Activated CD4-positive, alpha-beta T cell treated with anti-CD3 and anti-CD28 coated beads for 1 hour (primary cell): ENCODE data around the gene RHPN2.
"Not testable (repeated sequence)": the region's sequence is repeated elsewhere in the genome, so short reads cannot be mapped to it uniquely, and the experiment has no call there.

ENCODE experiments used
- DNase-seq: peaks from one replicate; pipeline ENCODE4 v3.0.0-alpha.2; 2020

The RHPN2 gene

DNA sequence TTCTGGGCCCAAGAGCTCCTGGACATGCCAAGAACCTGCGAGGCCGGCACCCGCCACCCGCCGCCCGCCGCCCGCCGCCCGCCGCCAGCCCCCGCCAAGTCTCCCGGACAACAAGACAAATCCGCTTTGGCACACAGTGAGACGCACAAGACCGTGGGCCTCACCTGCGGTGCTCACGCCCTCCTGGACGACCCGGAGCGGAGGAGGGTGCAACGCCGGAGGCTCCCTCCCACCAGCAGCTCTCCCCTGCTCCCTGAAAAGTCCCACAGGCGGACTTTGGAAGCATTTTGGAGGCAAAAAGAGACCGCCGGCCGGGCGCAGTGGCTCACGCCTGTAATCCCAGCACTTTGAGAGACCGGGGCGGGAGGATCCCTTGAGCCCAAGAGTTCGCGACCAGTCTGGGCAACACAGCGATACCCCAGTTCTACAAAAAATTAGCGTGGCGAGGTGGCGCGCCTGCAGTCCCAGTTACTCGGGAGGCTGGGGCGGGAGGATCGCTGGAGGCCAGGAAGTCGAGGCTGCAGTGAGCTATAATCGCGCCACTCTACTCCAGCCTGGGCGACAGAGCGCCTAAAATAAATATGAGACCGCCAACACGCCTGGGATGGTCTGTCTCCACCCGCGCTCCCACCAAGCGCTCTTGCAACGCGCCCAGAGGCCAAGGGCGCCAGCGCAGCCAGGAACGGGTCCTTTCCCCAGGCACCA, 783 bp downstream of the RHPN2 start:
- DNase-seq: no peak

DNA sequence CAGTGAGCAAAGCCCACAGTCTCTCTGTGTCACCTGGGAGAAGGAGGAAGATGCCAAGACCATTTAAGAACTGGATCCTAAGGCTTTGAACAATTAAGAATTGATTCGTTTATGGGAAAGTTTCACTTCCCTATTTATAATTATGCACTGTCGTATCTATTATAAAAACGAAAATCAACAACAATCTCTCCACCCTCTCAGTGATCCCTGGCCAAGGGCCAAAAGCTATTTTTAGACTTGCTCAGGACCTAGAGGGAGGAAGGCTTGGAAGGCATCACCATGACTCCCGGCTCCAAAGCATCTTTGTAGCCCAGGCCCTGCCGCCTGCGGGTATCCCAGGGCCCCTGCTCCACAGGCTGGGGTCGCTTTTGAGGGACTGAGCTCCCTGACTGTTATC, 1.3 kb downstream of the RHPN2 start:
- no peak for DNase-seq

DNA sequence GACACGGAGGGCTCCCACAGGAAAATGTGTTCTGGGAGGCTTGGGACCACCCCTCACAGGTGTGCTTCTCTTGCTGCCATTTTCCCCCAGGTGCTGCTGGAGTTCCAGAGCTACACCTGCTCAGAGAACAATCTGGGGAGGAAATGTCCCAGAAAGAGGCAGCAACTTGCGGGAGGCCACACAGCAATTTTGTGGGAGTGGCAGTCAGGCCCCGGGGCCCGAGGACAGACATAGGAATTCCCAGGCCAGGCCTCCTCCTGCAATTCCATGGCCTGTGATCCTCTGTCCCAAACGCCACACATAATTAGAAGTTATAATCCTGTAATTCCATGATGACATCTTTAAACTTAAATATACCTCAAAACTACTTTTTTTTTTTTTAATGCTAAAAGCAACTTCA, 1.8 kb downstream of the RHPN2 start:
- no peak for DNase-seq

DNA sequence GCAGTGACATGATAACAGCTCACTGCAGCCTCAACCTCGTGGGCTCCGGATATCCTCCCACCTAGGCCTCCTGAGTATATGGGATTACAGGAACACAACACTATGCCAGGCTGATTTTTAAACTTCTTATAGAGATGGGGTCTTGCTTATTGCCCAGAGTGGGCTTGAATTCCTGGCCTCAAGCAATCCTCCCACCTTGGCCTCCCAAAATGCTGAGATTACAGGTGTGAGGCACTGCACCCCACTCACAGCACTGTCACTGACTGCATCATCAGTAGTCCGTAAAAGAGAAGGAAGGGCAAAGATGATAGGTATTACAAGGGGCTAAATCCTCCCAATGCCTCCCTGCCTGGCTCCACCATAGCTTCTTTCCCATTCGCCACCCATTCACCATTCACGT, 4.1 kb downstream of the RHPN2 start:
- no peak for DNase-seq

DNA sequence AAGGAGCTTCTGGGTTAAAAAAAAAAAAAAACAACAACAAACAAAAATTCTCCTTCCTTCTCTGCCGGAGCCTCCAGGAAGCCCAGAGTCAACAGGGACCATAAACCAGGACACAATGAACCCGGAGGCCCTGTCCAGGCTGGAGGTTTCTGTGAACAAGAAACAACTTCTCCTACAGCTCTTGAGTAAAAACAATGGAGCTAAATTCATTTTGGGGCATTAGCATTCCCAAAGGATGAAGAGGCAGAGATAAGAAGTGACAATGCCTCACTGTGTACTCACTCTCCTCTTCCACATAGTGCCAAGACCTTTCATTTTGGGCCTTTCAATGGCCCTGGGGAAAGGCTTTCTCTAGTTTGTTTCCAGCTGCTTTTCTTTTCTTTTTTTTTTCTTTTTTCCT, 9.0 kb downstream of the RHPN2 start:
- no peak for DNase-seq

DNA sequence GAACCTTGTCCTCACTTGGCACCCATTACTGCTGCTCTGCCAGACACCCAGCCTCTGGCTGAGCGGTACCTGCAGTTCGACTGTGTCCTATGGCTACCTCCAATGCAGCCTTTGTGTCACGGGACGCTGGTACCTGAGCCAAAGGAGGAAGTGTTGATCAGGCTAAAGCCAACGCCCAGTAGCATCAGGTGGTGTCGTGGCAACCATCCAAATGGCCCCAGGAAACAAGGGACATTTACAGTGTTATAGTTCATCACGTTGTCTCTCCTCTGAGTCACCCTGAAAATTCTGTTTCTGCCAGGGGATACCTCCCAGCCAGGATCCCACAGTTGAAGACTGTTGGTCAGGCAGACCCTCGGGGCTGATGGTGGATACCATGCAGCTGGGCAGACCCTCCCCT, 10.1 kb downstream of the RHPN2 start:
- no peak for DNase-seq

DNA sequence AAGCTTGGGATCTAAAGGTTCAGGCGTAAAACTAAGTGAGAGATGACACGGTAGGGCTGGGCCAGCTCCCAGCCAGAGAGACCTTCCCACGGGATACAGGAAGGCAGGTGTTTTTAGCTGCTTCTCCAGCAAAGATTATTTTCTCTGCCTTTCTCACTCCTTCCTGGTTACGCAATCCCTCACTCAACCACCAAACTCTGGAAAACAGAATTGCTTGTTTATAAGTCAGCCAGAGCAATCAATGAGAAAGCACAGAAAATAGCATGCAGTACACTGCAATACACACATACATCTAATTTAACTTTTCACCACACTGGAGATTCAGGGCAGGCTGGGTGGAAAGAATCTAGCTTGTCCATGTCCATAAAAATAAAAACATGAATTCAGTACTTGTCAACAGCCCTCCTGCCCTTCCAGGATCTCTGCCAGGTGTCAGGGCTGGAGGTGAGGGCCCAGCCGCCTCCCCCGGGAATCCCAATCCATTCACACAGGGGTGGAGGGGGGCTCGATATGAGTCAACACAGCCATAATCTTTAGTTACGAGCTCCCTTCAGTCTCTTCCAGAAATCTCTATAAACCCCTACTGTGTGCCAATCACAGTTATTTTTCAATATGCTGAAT, 12.2 kb downstream of the RHPN2 start:
- no peak for DNase-seq

DNA sequence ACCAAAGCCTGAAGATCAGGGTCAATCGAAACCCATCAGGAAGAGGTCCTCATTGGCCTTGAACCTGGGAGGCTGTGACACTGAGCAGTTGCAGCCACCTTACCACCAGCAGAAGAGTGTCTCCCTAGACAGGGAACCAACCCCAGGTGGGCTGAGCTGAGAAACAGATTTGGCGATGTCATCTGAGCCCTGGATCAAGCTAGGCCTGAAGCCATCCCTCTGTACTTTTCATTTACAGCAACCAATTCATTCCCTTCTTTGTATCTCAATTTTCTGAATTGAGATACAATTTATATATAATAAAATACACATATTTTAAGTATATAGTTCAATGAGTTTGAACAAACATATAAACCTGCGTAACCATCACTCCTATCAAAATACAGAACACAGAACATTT, 14.6 kb downstream of the RHPN2 start:
- no peak for DNase-seq

DNA sequence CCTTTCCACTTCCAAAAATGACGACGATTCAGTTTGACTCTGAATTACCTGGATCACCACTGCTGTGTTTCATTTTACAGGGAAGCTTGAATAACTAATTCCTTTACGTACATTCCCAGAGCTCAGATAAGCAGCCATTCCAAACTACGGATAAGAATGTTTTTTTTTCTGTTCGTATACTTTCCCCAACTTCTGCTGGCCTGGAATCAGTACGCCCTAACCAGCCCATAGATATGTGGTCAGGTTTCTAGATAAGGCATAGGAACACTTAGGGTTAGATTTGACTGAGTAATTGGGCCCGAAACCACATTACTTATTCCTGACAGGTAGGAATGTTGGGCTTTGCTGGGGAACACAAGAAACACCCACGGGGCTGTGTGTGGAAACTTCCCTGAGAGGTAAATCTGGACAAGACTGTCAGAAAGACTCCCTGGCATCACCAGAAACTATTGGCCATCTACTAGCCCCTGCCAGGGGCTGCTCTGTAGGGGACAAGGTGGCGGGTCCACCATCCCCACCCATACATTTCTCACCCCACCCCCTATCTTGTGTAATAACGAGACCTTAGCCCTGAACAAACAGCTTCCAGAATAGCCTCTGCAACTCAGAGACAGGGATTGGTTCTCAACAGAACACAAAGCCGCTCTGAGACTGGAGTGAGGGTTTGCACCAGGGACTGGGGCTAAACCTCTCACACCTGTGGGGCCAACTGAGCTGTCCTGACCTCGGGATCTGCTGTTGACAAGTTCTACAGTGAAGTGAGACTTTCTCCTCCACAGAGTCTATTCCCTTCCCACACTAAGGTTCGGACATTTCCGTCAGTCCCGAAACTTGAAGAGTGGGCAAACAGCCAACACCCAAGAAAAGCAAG, 15.6 kb downstream of the RHPN2 start:
- DNase-seq: no peak

DNA sequence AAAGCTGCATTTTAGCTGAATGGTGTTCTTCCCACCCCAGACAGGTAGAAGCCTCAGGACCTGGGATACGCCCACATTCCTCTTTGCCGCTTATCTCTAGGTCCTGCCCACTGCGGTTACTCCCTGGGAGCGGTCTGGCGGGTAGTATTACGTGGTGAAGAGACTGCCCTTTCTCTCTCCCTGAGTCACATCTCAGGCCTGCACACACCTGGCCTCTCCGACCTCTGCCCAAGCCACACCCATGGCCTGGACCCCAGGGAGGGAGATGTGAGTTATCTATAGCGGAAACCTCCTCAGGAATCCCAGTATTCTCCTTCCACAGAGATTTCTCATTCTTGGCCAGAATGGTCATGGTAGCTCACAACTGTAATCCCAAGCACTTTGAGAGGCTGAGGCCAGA, 17.3 kb downstream of the RHPN2 start:
- DNase-seq: no peak

DNA sequence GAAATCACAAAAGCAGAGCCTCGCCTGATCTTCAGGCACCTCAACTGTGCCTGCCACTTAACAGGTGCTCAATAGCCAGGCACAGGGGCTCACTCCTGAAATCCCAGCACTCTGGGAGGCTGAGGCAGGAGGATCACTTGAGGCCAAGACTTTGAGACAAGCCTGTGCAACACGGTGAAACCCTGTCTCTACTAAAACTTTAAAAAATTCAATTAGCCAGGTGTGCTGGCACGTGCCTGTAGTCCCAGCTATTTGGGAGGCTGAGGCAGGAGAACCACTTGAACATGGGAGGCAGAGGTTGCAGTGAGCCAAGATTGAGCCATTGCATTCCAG, 22.9 kb downstream of the RHPN2 start:
- DNase-seq: not testable (repeated sequence)

DNA sequence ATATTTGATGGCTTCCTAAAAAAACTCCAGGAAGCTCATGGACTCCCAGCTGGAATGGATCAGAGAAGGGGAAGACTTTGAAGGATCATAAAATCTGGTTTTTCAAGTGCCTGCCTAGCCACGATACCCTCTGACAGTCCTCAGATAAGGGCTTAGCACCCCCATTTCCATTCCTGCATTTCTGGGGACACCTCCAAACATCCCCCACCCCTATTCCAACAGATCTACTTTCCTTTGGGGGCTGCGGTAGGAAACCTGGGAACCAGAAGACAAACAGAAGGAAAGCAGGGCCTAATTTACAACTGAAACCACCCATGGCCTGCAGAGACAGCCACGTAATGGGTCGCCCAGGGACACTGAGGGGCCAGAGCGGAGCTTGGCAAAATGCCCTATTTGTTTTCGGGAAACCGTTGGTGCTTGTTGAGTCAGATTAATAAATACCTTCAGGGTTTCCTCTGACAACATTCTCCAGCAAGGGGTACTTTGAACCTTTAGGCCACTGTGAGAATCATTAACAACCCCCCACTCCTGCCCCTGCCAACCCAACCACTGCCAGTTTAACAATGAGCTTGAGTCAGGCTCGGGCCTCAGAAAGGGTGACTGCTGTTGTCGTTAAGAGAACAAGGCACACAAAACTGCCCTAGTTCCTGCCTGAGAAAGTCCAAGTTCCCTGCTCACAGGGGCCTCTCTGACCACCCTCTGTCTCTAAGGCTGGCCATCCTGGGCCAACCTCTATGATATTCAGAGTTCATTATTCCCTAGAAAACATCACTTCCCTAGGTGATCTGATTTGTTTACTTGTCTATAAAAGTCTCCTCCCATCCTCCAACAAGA, 23.5 kb downstream of the RHPN2 start:
- DNase-seq: no peak

DNA sequence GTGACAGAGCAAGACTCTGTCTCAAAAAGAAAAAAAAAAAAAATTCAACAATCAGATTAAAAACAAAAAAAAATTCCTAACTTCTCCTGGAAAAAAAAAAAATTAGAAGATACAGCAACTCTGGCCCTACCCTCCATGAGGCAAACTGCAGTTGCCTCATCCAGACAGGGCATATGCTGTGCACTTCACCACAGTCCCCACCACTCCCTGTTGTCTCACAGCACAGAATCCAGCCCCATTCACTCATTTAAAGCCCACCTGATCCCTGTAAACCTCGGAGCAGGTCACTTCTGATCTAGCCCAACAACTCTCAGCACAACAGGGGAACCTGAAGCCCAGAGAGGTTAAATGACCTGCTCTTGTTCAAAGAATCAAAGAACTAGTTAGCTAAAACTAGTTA, 24.9 kb downstream of the RHPN2 start:
- no peak for DNase-seq

DNA sequence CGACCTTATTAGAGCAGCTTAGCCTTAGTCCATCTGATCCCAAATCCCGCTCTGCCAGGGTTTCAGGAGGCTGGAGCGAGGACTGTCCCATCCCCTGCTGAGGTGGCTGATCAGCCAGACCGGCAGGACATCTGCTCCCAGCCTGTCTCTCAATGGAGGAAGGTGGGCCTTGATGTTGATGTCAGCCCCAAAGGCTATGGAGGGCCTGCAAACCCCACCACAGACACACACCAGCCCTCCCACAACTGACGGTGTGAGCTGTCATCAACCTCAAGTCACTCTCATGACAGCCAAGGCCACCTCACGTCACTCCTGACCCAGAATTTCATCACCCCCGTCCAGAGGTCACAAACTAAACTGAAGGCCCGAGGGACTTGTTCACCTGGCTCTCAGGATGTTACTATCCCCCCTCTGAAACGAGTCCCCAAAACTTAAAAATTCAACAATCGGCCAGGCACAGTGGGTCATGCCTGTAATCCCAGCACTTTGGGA, 25.5 kb downstream of the RHPN2 start:
- DNase-seq: no peak

DNA sequence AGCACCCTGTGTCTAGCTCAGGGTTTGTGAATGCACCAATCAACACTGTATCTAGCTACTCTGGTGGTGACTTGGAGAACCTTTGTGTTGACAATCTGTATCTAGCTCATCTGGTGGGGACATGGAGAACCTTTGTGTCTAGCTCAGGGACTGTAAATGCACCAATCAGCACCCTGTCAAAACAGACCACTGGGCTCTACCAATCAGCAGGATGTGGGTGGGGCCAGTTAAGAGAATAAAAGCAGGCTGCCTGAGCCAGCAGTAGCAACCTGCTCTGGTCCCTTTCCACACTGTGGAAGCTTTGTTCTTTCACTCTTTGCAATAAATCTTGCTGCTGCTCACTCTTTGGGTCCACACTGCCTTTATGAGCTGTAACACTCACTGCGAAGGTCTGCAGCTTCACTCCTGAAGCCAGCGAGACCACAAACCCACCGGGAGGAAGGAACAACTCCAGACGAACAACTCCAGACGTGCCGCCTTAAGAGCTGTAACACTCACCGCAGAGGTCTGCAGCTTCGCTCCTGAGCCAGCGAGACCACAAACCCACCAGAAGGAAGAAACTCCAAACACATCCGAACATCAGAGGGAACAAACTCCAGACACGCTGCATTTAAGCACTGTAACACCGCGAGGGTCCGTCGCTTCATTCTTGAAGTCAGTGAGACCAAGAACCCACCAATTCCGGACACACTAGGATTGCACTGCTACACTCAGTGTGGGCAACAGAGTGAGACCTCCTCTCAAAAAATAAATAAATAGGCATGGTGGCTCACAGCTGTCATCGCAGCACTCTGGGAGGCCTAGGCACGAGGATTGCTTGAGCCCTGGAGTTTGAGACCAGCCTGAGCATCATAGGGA, 27.3 kb downstream of the RHPN2 start:
- DNase-seq: not testable (repeated sequence)

DNA sequence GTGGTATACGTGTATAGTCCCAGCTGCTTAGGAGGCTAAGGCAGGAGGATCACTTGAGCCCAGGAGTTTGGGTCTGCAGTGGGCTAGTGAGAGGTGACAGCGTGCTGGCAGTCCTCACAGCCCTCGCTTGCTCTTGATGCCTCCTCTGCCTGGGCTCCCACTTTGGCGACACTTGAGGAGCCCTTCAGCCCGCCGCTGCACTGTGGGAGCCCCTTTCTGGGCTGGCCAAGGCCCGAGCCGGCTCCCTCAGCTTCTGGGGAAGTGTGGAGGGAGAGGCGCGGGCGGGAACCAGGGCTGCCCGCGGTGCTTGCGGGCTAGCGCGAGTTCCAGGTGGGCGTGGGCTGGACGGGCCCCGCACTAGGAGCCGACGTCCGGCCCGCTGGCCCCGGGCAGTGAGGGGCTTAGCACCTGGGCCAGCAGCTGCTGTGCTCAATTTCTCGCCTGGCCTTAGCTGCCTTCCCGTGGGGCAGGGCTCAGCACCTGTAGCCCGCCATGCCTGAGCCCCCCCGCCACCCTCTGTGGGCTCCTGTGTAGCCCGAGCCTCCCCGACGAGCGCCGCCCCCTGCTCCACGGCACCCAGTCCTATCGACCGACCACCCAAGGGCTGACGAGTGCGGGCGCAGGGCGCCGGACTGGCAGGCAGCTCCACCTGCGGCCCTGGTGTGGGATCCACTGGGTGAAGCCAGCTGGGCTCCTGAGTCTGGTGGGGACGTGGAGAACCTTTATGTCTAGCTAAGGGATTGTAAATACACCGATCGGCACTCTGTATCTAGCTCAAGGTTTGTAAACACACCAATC, 28.1 kb downstream of the RHPN2 start:
- DNase-seq: not testable (repeated sequence)

DNA sequence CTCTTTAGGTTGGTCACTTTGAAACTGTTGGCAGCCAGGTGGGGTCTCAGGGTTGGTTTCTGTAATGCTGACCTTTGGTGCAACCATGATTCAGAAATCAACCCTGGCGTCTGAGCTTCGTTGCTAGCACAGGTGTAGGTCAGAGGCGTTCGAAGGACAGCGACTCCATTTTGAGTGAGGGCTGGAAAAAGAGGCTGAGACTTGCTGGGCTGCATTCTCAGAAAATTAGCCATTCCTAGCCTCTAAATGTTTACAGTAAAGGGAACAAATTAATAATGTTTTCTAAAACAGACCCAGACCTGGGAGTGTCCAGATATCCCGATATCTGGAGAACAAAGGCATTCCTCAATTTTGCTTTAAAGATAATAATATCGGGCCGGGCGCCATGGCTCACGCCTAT, 29.2 kb downstream of the RHPN2 start:
- no peak for DNase-seq

DNA sequence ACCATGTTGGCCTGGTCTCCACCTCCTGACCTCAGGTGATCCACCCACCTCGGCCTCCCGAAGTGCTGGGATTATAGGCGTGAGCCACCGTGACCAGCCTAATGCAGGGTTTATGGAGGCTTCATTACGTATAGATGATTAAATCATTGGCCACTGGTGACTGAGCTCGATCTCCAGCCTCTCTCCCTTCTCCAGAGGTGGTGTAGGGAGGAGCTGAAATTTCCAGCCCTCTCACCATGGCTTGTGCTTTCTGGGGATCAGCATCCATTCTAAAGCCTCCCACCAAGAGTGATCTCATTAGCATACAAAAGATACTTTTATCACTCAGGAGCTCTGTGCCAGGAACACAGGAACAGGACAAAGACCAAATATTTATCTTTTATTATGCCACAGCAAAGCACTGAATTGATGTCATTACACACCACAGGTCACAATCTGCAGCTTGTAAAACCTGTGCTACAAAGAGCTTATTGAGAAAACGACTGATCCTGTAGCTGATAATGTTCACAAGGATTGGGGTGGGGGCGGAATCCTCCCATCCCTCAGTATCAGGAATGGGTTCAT, 32.4 kb downstream of the RHPN2 start:
- no peak for DNase-seq

DNA sequence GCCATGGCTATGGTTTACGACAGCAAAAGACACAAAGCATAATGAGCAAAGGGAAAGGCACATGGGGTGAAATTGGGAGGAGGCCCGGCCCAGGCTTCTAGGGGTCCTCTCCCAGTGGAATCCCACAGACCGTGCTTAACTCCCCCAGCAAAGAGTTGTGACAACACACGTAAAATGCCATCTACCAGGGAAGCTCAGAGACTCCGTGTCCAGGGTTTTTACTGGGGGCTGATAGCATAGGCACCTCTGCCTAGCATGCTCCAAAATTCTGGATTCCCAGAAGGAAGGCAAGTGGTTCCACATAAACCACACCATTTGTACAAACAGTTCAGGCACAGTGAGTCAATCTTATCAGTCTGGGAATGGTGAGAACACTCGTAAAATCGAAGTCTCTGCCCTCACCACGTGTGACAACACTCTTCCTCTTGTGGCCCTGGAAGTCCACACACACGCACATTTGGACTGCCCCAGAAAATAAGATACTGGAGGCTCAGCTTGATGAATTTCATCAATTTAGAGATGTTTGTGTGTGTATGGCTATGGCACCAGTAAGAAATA, 34.9 kb downstream of the RHPN2 start:
- no peak for DNase-seq

DNA sequence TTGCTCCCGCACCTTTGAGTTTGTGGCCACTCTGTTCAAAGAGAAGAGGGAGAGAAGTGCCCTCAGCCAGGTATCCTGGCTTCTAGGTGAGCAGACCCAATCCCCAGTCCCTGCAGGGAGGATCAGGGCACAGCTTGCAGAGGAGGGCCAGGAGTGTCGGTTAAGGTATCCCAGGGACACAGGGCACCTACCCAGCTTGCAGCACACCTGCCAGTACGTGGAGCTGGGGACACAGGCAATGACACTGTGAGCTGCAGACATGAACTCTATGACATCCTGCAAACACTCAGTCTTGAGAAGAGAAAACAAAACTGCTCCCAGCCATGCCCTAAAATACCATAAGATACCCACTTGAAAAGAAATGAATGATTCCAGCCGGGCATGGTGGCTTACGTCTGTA, 38.1 kb downstream of the RHPN2 start:
- DNase-seq: not testable (repeated sequence)
